DND-41 (cell line): ENCODE data around the gene IARS2.
A peak's percentile ranks its signal among the peaks of the same experiment; 100 is the strongest.

Experiments used
- ATAC-seq: fragments of 200-7000 bp; cut with Tn5 transposase; 3 replicates; pipeline ENCODE4 v1.9.1; 2021; ENCODE audit warnings: low read depth; ENCODE audit not compliant: insufficient read depth
- DNase-seq: peaks from one replicate; pipeline ENCODE4 v3.0.0-alpha.2; 2020
- H2AFZ ChIP-seq: 2 replicates; pipeline ENCODE4 v1.6.0; 2012; ENCODE audit warnings: low read depth, low read length
- H3K27ac ChIP-seq: 2 replicates; pipeline ENCODE4 v1.5.1; 2012; ENCODE audit warnings: low read length, inconsistent platforms
- H3K27me3 ChIP-seq: fragments of 200-600 bp; sonication (generic); 2 replicates; pipeline ENCODE4 v1.6.0; 2012; ENCODE audit warnings: low read length, mild to moderate bottlenecking, inconsistent platforms; ENCODE audit not compliant: insufficient read depth, poor library complexity
- H3K36me3 ChIP-seq: 2 replicates; pipeline ENCODE4 v1.5.1; 2012; ENCODE audit warnings: low read length, inconsistent platforms; ENCODE audit not compliant: insufficient read depth
- H3K4me1 ChIP-seq: 2 replicates; pipeline ENCODE4 v1.5.1; 2012; ENCODE audit warnings: mild to moderate bottlenecking, low read length; ENCODE audit not compliant: insufficient read depth
- H3K4me2 ChIP-seq: 2 replicates; pipeline ENCODE4 v1.6.0; 2012; ENCODE audit warnings: mild to moderate bottlenecking, moderate library complexity, low read length, inconsistent platforms; ENCODE audit not compliant: insufficient read depth
- H3K4me3 ChIP-seq, 2 experiments: fragments of 200-600 bp in 1 of 2; shearing (Covaris generic) in 1 of 2; 2 replicates each; pipeline ENCODE4 v1.5.1; 2012 to 2016; ENCODE audit warnings: inconsistent platforms in 2 of 2, low read length in 2 of 2, mild to moderate bottlenecking in 2 of 2, low read depth in 1 of 2, moderate library complexity in 1 of 2
- H3K79me2 ChIP-seq: 2 replicates; pipeline ENCODE4 v1.6.0; 2012; ENCODE audit warnings: low read length, inconsistent platforms; ENCODE audit not compliant: insufficient read depth
- H3K9ac ChIP-seq: 2 replicates; pipeline ENCODE4 v1.6.0; 2012; ENCODE audit warnings: low read depth, mild to moderate bottlenecking, inconsistent platforms, low read length, moderate library complexity
- H3K9me3 ChIP-seq: 2 replicates; pipeline ENCODE4 v1.5.1; 2012; ENCODE audit warnings: low read length, moderate library complexity, mild to moderate bottlenecking, inconsistent platforms; ENCODE audit not compliant: insufficient read depth, severe bottlenecking
- H4K20me1 ChIP-seq: 2 replicates; pipeline ENCODE4 v1.6.0; 2012; ENCODE audit warnings: low read length; ENCODE audit not compliant: insufficient read depth
- EZH2 ChIP-seq: IDR thresholded peaks from 3 replicates; pipeline ENCODE4 v1.6.1; 2012; ENCODE audit warnings: borderline replicate concordance, low read depth, mild to moderate bottlenecking, moderate library complexity, low read length, inconsistent platforms; ENCODE audit not compliant: severe bottlenecking
- TF ChIP-seq, protein P1 (sequence below): IDR thresholded peaks from 2 replicates; pipeline ENCODE4 v1.5.1; 2012; ENCODE audit warnings: borderline replicate concordance, low read length, moderate library complexity, mild to moderate bottlenecking; ENCODE audit not compliant: poor library complexity, severe bottlenecking; ENCODE audit errors: extremely low read depth

The IARS2 gene

DNA sequence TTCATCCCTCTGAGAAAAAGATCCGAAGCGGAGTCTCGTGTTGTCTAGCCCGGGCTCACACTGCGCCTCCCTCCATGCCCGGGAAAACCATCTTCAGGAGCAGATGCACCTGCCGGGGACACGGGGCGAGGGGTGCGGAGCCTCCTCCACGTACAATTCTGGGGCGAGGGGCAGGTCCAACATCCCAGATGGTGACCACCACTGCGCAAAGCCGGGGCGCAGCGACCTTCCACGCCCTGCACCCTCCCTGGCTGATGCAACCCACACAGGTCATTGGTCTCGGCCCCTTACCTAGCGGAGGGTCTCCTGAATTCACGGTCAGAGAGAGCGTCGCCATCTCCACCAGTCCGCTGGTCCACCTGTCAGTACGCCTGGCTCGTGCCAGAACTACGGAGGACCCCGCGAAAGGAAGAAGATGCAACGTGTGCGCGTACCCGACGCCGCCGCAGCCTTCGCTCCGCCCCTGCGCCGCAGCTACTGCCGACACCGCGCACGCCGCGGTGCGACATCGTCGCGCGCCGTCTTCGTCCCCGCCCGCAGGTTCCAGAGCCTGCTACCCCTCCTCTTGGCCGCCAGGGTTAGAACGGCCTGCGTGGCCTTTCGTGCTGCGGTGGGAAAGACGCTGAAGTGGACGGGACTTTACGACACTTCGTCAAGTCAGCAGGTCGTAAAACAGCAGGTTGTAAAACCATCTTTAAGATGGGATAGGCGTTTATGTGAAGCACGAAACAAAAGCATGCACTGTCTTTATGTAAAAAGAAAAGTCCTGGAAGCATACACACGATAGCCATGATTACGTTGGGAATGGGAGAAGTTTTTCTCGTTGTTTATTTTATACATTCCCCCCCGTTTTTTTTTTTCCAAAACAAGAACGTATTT is 47.6 kb upstream of the IARS2 start, which contains the start of gene EPRS1:
Gene EPRS1, minus strand, starts transcription at position 454 of the 879 bp plus-strand sequence. Its CDS starts 117 bp downstream, at position 337.
- H3K36me3 ChIP-seq = peaks cover 8% of the 10 kb centered on the region
- no peaks in the 10 kb centered on the region for H3K9me3 ChIP-seq
- TF ChIP-seq EZH2 = no peak
- TF ChIP-seq, protein P1, sequence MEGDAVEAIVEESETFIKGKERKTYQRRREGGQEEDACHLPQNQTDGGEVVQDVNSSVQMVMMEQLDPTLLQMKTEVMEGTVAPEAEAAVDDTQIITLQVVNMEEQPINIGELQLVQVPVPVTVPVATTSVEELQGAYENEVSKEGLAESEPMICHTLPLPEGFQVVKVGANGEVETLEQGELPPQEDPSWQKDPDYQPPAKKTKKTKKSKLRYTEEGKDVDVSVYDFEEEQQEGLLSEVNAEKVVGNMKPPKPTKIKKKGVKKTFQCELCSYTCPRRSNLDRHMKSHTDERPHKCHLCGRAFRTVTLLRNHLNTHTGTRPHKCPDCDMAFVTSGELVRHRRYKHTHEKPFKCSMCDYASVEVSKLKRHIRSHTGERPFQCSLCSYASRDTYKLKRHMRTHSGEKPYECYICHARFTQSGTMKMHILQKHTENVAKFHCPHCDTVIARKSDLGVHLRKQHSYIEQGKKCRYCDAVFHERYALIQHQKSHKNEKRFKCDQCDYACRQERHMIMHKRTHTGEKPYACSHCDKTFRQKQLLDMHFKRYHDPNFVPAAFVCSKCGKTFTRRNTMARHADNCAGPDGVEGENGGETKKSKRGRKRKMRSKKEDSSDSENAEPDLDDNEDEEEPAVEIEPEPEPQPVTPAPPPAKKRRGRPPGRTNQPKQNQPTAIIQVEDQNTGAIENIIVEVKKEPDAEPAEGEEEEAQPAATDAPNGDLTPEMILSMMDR = peak; percentile 86
- peak; percentile 95 for ATAC-seq
- H3K79me2 ChIP-seq = peaks cover 57% of the 10 kb centered on the region
- no peaks in the 10 kb centered on the region for H3K27me3 ChIP-seq
- peak within 1 kb of the TSS; percentile 87 for H2AFZ ChIP-seq
- peak; percentile 96 for DNase-seq
- peak within 1 kb of the TSS; percentile 71 for H3K9ac ChIP-seq
- H3K4me1 ChIP-seq = peaks cover 33% of the 10 kb centered on the region
- H3K27ac ChIP-seq = peak within 1 kb of the TSS; percentile 78
- H3K4me2 ChIP-seq = peak within 1 kb of the TSS; percentile 69
- peak within 1 kb of the TSS; percentile 56 to 83 for H3K4me3 ChIP-seq
- H4K20me1 ChIP-seq = peaks cover 7% of the 10 kb centered on the region; the same call in 1 of the 2 replicates

DNA sequence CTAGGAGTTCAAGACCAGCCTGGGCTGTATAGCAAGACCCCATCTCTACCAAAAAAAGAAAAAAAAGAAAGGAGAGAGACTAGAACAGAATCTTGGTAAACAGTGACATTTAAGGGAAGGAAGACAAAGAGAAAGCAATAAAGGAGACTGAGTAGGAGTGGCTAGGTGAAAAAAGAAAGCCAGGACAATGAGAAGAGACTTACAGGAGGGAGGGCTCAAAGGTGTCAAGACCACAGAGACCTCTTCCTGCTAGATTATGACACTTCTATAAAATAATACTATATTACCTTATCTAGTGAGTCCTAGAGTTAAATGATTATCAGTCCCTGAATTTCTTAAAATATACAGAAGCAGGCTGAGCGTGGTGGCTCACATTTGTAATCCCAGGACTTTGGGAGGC is 37.6 kb upstream of the IARS2 start:
- Histone ChIP-seq H3K9ac (no peak overlapping the region), H4K20me1 (no peaks in the 10 kb centered on the region)

DNA sequence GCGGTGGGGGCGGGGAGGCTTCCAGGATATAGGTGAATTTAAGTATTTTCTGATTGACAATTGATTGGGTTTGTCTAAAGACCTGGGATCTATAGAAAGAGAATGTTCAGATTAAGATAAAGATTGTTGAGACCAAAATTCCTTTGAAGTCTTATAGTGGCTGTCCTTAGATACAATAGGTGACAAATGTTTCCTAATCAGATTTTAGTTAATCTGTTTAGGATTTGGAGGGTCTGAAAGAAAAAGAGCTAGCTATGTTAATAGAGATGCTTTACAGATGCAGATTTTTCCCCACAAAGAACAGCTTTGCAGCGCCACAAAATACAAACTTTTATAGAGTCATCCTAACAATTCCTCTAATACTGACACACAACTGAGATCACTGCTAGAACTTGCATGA is 33.1 kb upstream of the IARS2 start:
- Histone ChIP-seq H2AFZ (no peak overlapping the region), H3K4me1 (no peaks in the 10 kb centered on the region), H3K36me3 (peaks cover 35% of the 10 kb centered on the region), H4K20me1 (no peaks in the 10 kb centered on the region), H3K4me3 (no peak overlapping the region), H3K9me3 (no peaks in the 10 kb centered on the region), H3K27ac (no peak overlapping the region), H3K27me3 (no peaks in the 10 kb centered on the region), H3K9ac (no peak overlapping the region), H3K79me2 (no peaks in the 10 kb centered on the region), H3K4me2 (no peak overlapping the region)
- no peak for ATAC-seq
- no peak for DNase-seq
- no peak for TF ChIP-seq EZH2
- TF ChIP-seq, protein P1 = no peak

More for the DNA sequence above, 37.6 kb upstream of the IARS2 start:
- H3K4me1 ChIP-seq = no peaks in the 10 kb centered on the region
- H2AFZ ChIP-seq = no peak overlapping the region
- no peaks in the 10 kb centered on the region for H3K9me3 ChIP-seq
- H3K27me3 ChIP-seq = no peaks in the 10 kb centered on the region
- no peak overlapping the region for H3K4me2 ChIP-seq
- no peak for DNase-seq
- peaks cover 12% of the 10 kb centered on the region for H3K36me3 ChIP-seq
- H3K4me3 ChIP-seq = no peak overlapping the region
- TF ChIP-seq, protein P1 = no peak
- no peak for TF ChIP-seq EZH2
- no peaks in the 10 kb centered on the region for H3K79me2 ChIP-seq
- no peak overlapping the region for H3K27ac ChIP-seq
- no peak; the same call in 2 of the 3 replicates for ATAC-seq
